ENCODE measurements around the gene NXNL1.

Gene NXNL1

GRCh38 chr19:17418710-17419109, 42.0 kb downstream of the NXNL1 start:
- DNase-seq (ENCODE audit: low read depth): no peak
- no peak overlapping the region for H3K4me3 ChIP-seq (ENCODE audit: low read depth, low read length)
- TF ChIP-seq CTCF (conservative IDR thresholded peaks at IDR 0.05; ENCODE audit: low read depth, low read length): no peak

- TF ChIP-seq CTCF (conservative IDR thresholded peaks at IDR 0.05; ENCODE audit: low read depth, low read length): no peak
- no peak for DNase-seq (ENCODE audit: low read depth)
- no peak overlapping the region for H3K4me3 ChIP-seq (ENCODE audit: low read depth, low read length)
Observed at GRCh38 chr19:17415121-17415520, 45.6 kb downstream of the NXNL1 start.

GRCh38 chr19:17414097-17414496, 46.6 kb downstream of the NXNL1 start:
- TF ChIP-seq CTCF (conservative IDR thresholded peaks at IDR 0.05; ENCODE audit: low read depth, low read length): no peak
- H3K4me3 ChIP-seq (ENCODE audit: low read depth, low read length): no peak overlapping the region
- no peak for DNase-seq (ENCODE audit: low read depth)

GRCh38 chr19:17411801-17412200, 48.9 kb downstream of the NXNL1 start:
- H3K4me3 ChIP-seq (ENCODE audit: low read depth, low read length): no peak overlapping the region
- no peak for DNase-seq (ENCODE audit: low read depth)
- no peak for TF ChIP-seq CTCF (conservative IDR thresholded peaks at IDR 0.05; ENCODE audit: low read depth, low read length)

- no peak for TF ChIP-seq CTCF (conservative IDR thresholded peaks at IDR 0.05; ENCODE audit: low read depth, low read length)
- H3K4me3 ChIP-seq (ENCODE audit: low read depth, low read length): no peak overlapping the region
- DNase-seq (ENCODE audit: low read depth): no peak
Observed at GRCh38 chr19:17409990-17410389, 50.7 kb downstream of the NXNL1 start.

- no peak for TF ChIP-seq CTCF (conservative IDR thresholded peaks at IDR 0.05; ENCODE audit: low read depth, low read length)
- no peak overlapping the region for H3K4me3 ChIP-seq (ENCODE audit: low read depth, low read length)
- no peak for DNase-seq (ENCODE audit: low read depth)
Observed at GRCh38 chr19:17406887-17407196, 53.9 kb downstream of the NXNL1 start.

GRCh38 chr19:17406046-17406886, 54.5 kb downstream of the NXNL1 start:
- H3K4me3 ChIP-seq (ENCODE audit: low read depth, low read length): no peak overlapping the region
- peak; percentile 45 for DNase-seq (ENCODE audit: low read depth)
- TF ChIP-seq CTCF (conservative IDR thresholded peaks at IDR 0.05; ENCODE audit: low read depth, low read length): no peak
